Activated CD4-positive, alpha-beta memory T cell treated with anti-CD3 and anti-CD28 coated beads for 36 hours (primary cell): ENCODE results near the gene LGR6. TPM values are rescaled to one million over a fixed set of nuclear protein-coding genes. Genes with fewer than 3 reads are reported as not detected.
A peak's percentile ranks its signal among the peaks of the same experiment; 100 is the strongest.

Experiments
- CTCF ChIA-PET: fragments of 350-600 bp; sonication (Branson Sonifier 250); formaldehyde crosslinking; loops from one replicate; lab custom pipeline; 2021; ENCODE audit warnings: antibody characterized with exemption, inconsistent platforms; lab: Charles Lee
- POLR2A ChIA-PET: fragments of 350-600 bp; sonication (Branson Sonifier 250); formaldehyde crosslinking; loops from one replicate; lab custom pipeline; 2021; ENCODE audit warnings: antibody characterized with exemption; lab: Charles Lee
- DNase-seq: peaks from one replicate; pipeline ENCODE4 v3.0.0-alpha.2; 2020
- H3K27ac Mint-ChIP-seq: one replicate; pipeline ENCODE4 v1.8.0; 2021; ENCODE audit warnings: mixed read lengths
- H3K27me3 Mint-ChIP-seq: one replicate; pipeline ENCODE4 v1.8.0; 2021; ENCODE audit warnings: mixed read lengths
- H3K36me3 Mint-ChIP-seq: one replicate; pipeline ENCODE4 v1.8.0; 2021; ENCODE audit warnings: mixed read lengths
- H3K4me1 Mint-ChIP-seq: one replicate; pipeline ENCODE4 v1.8.0; 2021; ENCODE audit warnings: low read depth, mixed read lengths
- H3K4me3 Mint-ChIP-seq: one replicate; pipeline ENCODE4 v1.8.0; 2021; ENCODE audit warnings: mild to moderate bottlenecking, mixed read lengths
- H3K9me3 Mint-ChIP-seq: one replicate; pipeline ENCODE4 v1.8.0; 2021; ENCODE audit warnings: mixed read lengths
- intact Hi-C: fragments of 100-400 bp; cut with micrococcal nuclease; formaldehyde crosslinking; loops from one replicate; pipeline ENCODE4 v1.15.1; 2023
- total RNA-seq, 2 experiments: library from RNA; stranded (reverse); gene quantifications; one replicate each; pipeline ENCODE4 v1.2.3, GENCODE V29; 2021

LGR6 gene
- total RNA-seq, 2 experiments from 2014 or later = 0.05 to 0.10 TPM

DNA sequence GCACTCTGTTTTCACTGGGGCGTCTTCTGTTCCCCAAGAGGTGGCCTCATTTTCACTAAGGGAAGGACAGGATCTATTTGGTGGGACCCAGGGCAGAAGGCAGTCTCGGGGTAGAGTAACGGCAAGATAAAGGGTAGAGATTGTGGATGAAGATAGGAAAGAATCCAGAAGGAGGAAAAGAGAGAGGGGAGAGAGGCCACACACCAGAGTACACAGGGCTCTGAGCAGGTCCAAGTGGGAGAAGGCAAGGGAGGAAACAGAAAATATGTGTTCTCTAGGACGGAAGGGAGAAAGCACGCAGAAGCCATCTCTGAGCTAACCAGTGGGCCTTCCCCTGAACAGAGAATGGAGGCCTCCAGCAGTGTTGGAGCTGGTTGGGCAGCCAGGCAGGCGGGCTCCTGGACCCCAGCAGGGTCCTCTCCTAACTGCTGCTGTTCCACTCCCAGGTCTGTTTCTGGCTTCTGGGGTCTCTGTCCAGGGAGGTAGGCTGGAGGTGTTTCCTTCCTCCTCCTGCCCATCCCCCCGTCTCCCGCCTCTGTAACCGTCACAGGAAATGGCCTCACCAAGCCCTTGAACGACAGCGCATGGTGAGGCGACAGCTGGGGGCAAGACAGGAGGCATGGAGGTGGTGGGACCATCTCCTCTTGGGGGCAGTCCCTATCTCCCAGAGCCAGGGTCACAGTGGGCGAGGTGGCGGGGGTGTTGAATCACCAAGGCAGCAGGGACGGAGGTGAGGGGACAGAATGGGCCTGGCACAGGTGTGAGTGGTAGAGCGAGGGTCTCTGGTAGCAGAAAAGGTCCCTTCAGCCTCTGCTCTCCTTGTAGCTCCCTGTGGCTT, 33.8 kb upstream of the LGR6 start:
- CTCF ChIA-PET = interaction anchor here (0.6 to 5.0 kb wide), 15 partner anchors 8 to 264 kb away, joined by 3 to 50 read pairs (median 6); partner anchors contain the start of genes LGR6 and UBE2T
- Mint-ChIP-seq H3K27me3 (no peaks in the 10 kb centered on the region), H3K36me3 (peaks cover 45% of the 10 kb centered on the region), H3K4me3 (peak overlapping the region; percentile 89), H3K4me1 (peaks cover 77% of the 10 kb centered on the region), H3K9me3 (no peaks in the 10 kb centered on the region), H3K27ac (peak overlapping the region; percentile 97)
- POLR2A ChIA-PET = interaction anchor here (0.9 to 5.6 kb wide), 4 partner anchors 14 to 189 kb away, joined by 3 to 57 read pairs (median 4); partner anchors contain the start of genes ARL8A, PPP1R12B and RNPEP
- DNase-seq = peak; percentile 85
- intact Hi-C loops = loop anchor here (1.0 to 10.0 kb wide), 4 partner anchors 14 to 725 kb away; partner anchors contain the start of genes PCAT6, RABIF and TIMM17A

DNA sequence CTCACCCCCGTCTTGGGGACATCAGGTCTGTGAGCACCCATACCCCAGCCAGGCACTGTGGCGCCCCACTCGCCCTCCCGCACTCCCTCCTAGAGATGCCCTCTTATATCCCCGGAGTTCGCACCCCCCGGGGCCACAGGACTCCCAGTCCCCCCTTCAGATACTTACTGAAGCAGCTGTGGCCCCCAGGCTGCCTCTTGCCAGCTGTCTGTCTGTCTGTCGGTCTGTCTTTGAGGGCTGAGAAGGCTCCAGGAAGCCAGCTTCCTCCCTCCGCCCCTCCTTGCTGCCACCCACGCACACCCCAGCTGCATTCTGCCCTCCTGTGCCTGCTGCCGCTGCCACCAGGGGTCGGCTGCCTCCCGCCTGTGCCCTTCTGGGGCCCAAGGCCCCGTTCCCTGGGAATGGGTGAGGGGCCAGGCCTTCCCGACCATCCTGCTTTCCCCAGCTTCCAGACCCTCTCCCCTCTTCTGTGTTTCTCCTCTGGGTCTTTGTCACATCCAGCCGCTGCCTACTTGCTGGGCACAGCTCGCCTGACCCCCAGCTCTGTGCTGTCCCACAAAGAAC, 33.1 kb upstream of the LGR6 start, which contains the start of gene PTPN7:
PTPN7 (minus strand) TSS at position 226 of the 564 bp plus-strand sequence. CDS start 1,200 bp downstream, outside the sequence.
- ChIA-PET CTCF (interaction anchor here (0.6 to 5.0 kb wide), 15 partner anchors 9 to 265 kb away, joined by 3 to 50 read pairs (median 6); partner anchors contain the start of genes LGR6 and UBE2T), POLR2A (interaction anchor here (0.9 to 5.6 kb wide), 4 partner anchors 13 to 188 kb away, joined by 3 to 57 read pairs (median 4); partner anchors contain the start of genes ARL8A, PPP1R12B and RNPEP)
- intact Hi-C loops = loop anchor here (1.0 to 10.0 kb wide), 4 partner anchors 15 to 724 kb away; partner anchors contain the start of genes PCAT6, RABIF and TIMM17A

DNA sequence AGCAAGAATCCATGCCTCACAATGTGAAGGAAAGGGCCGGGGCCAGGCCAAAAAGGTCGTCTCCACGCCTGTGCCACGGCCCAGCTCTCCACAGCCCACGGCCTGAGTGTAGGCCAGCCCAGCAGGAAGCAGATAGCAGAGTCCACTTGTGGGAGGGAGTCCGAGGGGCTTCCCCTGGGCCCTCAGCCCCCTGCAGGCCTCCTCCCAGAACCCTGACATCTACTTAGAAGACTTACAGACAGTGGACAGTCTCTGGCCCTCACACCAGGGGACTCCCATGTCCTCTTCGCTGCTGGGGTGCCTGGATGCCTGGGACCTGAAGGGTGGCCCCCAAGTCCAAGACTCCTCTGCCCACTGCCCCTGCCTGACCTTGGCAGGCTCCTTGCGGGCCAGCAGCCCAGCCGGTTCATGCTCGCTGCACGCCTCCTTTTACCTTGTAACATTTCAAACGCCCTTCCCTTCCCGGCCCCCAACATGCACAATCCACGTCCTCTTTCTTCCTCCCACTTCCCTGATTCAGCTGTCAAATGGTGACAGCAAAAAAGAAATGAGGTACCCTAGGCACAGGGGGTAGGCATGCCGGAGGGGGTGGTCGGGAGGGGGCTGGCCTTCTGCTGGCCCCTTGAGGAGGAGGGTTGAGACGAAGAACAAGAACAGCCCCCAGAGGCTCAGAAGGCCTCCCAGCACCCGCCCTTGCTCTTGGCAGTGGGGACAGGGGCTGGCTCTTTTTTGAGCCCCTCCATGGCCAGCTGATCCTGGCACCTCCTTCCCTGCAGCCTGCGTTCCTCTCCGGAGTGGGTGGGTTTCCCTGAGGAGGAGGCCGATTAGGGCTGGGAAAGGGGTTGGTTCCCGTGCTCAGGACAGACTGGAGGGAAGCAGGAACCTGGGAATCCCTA, 32.2 kb upstream of the LGR6 start:
- Mint-ChIP-seq H3K4me1 (peaks cover 74% of the 10 kb centered on the region), H3K27me3 (no peaks in the 10 kb centered on the region), H3K27ac (peak overlapping the region; percentile 97), H3K36me3 (peaks cover 30% of the 10 kb centered on the region), H3K9me3 (no peaks in the 10 kb centered on the region), H3K4me3 (peak overlapping the region; percentile 89)
- intact Hi-C loops = loop anchor here (5.0 to 10.0 kb wide), 2 partner anchors 651 to 723 kb away; partner anchors contain the start of genes PCAT6 and RABIF
- CTCF ChIA-PET = interaction anchor here (0.8 to 5.0 kb wide), 14 partner anchors 9 to 266 kb away, joined by 3 to 50 read pairs (median 6); partner anchors contain the start of gene LGR6
- peak; percentile 27 for DNase-seq
- POLR2A ChIA-PET = interaction anchor here (5.6 kb wide), 1 partner anchor 15 kb away, joined by 57 read pairs; the partner anchor contains the start of gene ARL8A

More for the DNA sequence above, 33.1 kb upstream of the LGR6 start, which contains the start of gene PTPN7:
- Mint-ChIP-seq H3K4me1 (peaks cover 73% of the 10 kb centered on the region), H3K4me3 (peak within 1 kb of the TSS; percentile 89), H3K9me3 (no peaks in the 10 kb centered on the region), H3K36me3 (peaks cover 38% of the 10 kb centered on the region), H3K27me3 (no peaks in the 10 kb centered on the region), H3K27ac (peak within 1 kb of the TSS; percentile 97)
- peak; percentile 96 for DNase-seq

DNA sequence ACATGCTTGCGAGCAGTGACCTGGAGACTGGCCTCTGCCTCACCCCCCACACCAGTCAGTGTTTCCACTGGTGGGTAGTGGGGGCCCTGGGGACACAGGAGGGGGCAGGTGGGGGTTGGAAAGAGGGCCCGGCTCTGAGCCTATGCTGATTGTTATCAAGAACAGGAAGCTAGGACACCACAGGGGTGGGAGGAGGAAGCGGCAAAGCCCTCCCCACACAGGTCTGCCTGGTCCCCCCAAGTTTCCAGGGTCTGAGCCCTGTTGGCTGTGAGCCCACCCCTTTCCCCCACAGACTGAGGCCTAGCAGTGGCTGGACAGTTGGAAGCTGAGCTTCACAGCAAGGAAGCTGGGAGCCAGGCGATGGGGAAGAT, 31.6 kb upstream of the LGR6 start:
- H3K4me1 Mint-ChIP-seq = peaks cover 73% of the 10 kb centered on the region
- H3K9me3 Mint-ChIP-seq = no peaks in the 10 kb centered on the region
- peak overlapping the region; percentile 89 for H3K4me3 Mint-ChIP-seq
- POLR2A ChIA-PET = interaction anchor here (0.5 to 5.6 kb wide), 5 partner anchors 8 to 344 kb away, joined by 3 to 57 read pairs (median 3); partner anchors contain the start of gene ARL8A
- DNase-seq = peak; percentile 80
- H3K27me3 Mint-ChIP-seq = no peaks in the 10 kb centered on the region
- CTCF ChIA-PET = interaction anchor here (0.7 to 5.0 kb wide), 9 partner anchors 9 to 266 kb away, joined by 3 to 50 read pairs (median 5); partner anchors contain the start of gene LGR6
- intact Hi-C loops = loop anchor here (5.0 to 10.0 kb wide), 2 partner anchors 650 to 723 kb away; partner anchors contain the start of genes PCAT6 and RABIF
- H3K27ac Mint-ChIP-seq = peak overlapping the region; percentile 97
- peaks cover 26% of the 10 kb centered on the region for H3K36me3 Mint-ChIP-seq

DNA sequence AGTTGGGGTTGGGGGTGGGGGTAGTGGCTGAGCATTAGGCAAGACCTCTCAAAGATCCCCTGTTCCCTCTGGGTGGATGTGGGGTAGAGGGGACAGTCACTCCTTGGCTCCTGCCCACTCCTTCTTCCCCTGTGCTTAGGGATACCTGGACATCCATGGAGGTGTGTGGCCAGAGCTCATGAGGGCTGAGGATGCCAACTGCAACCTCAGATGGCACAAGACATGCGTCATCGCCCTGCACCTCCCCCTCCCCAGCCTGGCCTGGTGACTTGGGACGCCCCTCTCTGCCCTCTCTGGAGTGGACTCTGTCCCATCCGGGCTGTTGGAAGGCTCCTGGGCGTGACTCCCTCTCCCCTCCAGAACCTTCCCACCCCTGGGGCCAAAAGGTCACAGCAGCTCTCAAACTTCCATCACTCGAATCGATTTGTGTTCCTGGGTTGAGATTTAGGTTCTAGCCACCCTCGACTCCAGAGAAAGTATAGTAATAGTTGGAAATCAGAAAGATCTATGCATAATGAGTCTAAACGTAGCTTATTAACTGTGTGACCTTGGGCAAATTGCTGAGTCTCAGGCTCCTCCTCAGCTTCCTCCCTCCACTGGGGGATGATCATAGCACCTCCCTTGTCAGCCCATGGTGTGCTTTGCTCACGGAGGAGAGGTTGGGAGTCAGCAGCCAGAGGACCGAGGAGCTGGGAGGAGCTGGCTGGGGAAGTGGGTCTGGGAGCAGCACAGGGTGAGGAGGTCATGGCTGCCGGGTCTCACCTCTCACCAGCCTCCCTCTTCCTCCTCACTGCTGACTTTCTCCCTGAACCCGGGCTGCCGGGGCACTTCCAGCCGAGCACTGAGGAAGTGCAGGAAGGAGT, 30.9 kb upstream of the LGR6 start:
- H3K27me3 Mint-ChIP-seq = no peaks in the 10 kb centered on the region
- intact Hi-C loops = loop anchor here (5.0 to 10.0 kb wide), 2 partner anchors 650 to 722 kb away; partner anchors contain the start of genes PCAT6 and RABIF
- H3K27ac Mint-ChIP-seq = peak overlapping the region; percentile 97
- H3K36me3 Mint-ChIP-seq = peaks cover 23% of the 10 kb centered on the region
- H3K4me1 Mint-ChIP-seq = peaks cover 67% of the 10 kb centered on the region
- DNase-seq = peak; percentile 65
- CTCF ChIA-PET = interaction anchor here (0.7 to 5.0 kb wide), 10 partner anchors 8 to 267 kb away, joined by 3 to 50 read pairs (median 5); partner anchors contain the start of gene LGR6
- H3K4me3 Mint-ChIP-seq = peak overlapping the region; percentile 89
- POLR2A ChIA-PET = interaction anchor here (0.5 to 5.6 kb wide), 5 partner anchors 9 to 345 kb away, joined by 3 to 57 read pairs (median 3); partner anchors contain the start of gene ARL8A
- no peaks in the 10 kb centered on the region for H3K9me3 Mint-ChIP-seq

DNA sequence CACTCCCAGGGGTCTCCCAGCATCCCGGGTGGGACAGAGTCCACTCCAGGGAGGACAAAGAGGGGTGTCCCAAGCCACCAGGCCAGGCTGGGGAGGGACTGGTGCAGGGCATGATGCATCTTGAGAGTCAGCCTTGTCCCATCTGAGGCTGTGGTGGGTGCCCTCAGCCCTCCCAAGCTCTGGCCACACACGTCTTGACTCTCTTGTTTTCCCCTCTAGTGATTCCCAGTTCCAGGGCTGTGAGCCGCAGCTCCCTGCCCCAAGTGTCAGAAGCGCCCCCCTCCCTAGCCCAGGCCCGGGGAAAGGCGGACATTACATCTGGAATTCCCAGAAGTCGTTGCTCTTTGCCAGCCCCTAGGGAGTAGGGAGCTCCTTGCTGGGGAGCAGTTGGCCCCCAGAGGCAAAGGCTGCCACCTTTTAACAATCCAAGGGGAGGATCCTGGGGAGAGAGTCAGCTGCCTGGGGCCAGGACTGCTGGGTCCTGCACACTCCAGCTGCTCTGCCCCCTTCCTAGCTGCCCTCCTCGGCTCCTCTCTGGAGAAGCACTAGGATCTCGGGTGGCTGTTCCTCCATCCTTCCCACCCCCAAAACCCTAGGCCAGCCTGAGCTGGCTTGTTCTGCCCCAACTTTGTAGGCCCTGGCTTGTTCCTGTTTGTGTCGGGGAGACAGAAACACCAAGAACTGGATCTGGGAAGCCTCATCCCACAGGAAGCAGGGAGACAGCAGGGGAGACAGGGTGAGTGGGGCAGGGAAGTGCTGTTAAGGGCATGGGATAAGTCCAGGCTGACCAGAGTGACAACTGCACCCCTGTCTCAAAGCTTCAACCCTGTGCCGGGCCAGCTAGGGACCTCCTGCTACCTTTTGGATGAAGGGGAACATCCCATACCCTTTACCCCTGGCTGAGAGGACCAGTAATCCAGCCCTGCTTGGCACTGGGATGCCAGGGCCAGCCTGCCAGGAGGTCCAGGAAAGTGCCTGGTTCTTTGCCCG, 30.0 kb upstream of the LGR6 start:
- no peaks in the 10 kb centered on the region for H3K9me3 Mint-ChIP-seq
- peaks cover 16% of the 10 kb centered on the region for H3K36me3 Mint-ChIP-seq
- DNase-seq = peak; percentile 29
- H3K4me1 Mint-ChIP-seq = peaks cover 61% of the 10 kb centered on the region
- peak overlapping the region; percentile 89 for H3K4me3 Mint-ChIP-seq
- POLR2A ChIA-PET = interaction anchor here (0.5 to 5.6 kb wide), 6 partner anchors 9 to 857 kb away, joined by 3 to 57 read pairs (median 4); partner anchors contain the start of gene ARL8A
- CTCF ChIA-PET = interaction anchor here (1.1 to 5.0 kb wide), 7 partner anchors 8 to 30 kb away, joined by 4 to 50 read pairs (median 8); partner anchors contain the start of gene LGR6
- intact Hi-C loops = loop anchor here (5.0 to 10.0 kb wide), 2 partner anchors 649 to 721 kb away; partner anchors contain the start of genes PCAT6 and RABIF
- peak overlapping the region; percentile 97 for H3K27ac Mint-ChIP-seq
- no peaks in the 10 kb centered on the region for H3K27me3 Mint-ChIP-seq

DNA sequence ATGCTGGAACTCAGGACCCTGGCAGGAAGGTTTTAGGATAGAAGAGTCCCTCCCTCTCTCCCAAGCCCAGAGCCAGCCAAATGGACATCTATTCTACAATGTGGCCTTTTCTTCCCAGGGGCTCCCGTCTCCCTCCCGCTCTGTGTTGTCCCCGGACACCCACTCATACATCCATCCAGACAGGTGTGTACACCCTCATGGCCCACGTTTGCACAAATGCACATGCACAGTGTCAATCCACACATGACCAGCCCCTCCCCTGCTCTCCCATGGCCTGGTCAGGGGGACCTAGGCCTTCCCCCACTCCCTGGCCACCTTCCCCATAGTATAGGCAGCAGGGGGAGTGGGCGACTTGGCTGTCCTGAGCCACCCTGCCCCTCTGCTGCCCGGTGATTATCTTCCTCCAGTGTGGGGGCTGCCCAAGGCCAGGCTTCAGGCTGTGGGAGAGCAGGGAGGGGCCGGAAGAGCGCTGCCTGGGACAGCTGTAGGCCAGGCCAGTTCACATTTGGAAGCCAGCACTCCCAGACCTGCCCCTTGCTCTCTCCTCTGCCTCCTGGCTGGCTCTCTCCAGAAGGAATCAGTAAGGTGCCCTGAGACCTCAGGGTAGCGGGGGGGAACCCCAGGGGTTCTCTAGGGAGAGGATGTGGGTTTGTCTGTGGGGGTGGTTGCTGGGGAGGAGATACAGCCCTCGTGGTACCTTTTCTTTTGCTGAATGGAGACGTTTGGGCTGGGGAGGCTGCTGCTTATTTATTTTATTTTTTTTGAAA, 29.1 kb upstream of the LGR6 start:
- POLR2A ChIA-PET = interaction anchor here (0.5 to 2.9 kb wide), 5 partner anchors 10 to 856 kb away, joined by 3 to 12 read pairs (median 4); partner anchors contain the start of gene UBE2T
- Mint-ChIP-seq H3K36me3 (peaks cover 7% of the 10 kb centered on the region), H3K9me3 (no peaks in the 10 kb centered on the region), H3K27ac (peak overlapping the region; percentile 97), H3K4me3 (peak overlapping the region; percentile 67), H3K27me3 (no peaks in the 10 kb centered on the region), H3K4me1 (peaks cover 57% of the 10 kb centered on the region)
- intact Hi-C loops = loop anchor here (5.0 to 10.0 kb wide), 2 partner anchors 648 to 720 kb away; partner anchors contain the start of genes PCAT6 and RABIF
- DNase-seq = peak; percentile 87
- CTCF ChIA-PET = interaction anchor here (1.2 to 5.0 kb wide), 5 partner anchors 9 to 180 kb away, joined by 3 to 50 read pairs (median 5); partner anchors contain the start of gene LGR6
